A549 (cell line): ENCODE measurements around the gene MPRIP. TPM values are rescaled to one million over a fixed set of nuclear protein-coding genes. Genes with fewer than 3 reads are reported as not detected.

Source experiments
- ATAC-seq, 2 experiments: fragments of 200-7000 bp in 1 of 2; fragments of >200 bp in 1 of 2; cut with Nextera tagmentation in 1 of 2; cut with Tn5 transposase in 1 of 2; 3 replicates each; pipeline versions ENCODE4 v1.8.0 to v1.9.1; 2018 to 2020; ENCODE audit warnings: mild to moderate bottlenecking in 1 of 2, moderate library complexity in 1 of 2
- CTCF ChIA-PET: fragments of 300-600 bp; sonication (Branson Sonifier 250); formaldehyde crosslinking; extraction: SDS; loops from one replicate; lab custom pipeline; 2021; ENCODE audit warnings: antibody characterized with exemption, inconsistent platforms; lab: Yijun Ruan, JAX
- POLR2A ChIA-PET: fragments of 350-600 bp; formaldehyde crosslinking; extraction: SDS; loops from one replicate; lab custom pipeline; 2021; ENCODE audit warnings: antibody characterized with exemption, inconsistent platforms; lab: Yijun Ruan, JAX
- DNase-seq, 2 experiments: peaks; one replicate each; pipeline versions ENCODE4 v3.0.0 to v3.0.0-alpha.2; 2011 to 2016; ENCODE audit warnings: low read depth in 1 of 2, low spot score in 1 of 2
- FAIRE-seq: peaks from 2 replicates; lab custom pipeline; 2011; peaks lifted over from hg19 to GRCh38; lab: Jason Lieb, UNC
- H3K27ac ChIP-seq, 2 experiments: fragments of >200 bp; sonication (Bioruptor Twin); formaldehyde crosslinking; 3 replicates each; pipeline ENCODE4 v1.5.1; 2016 to 2017
- H3K4me1 ChIP-seq: fragments of >200 bp; sonication (Bioruptor Twin); formaldehyde crosslinking; 3 replicates; pipeline ENCODE4 v1.6.1; 2016
- H3K4me2 ChIP-seq: fragments of >200 bp; sonication (Bioruptor Twin); formaldehyde crosslinking; 3 replicates; pipeline ENCODE4 v1.6.1; 2016
- H3K4me3 ChIP-seq: fragments of >200 bp; sonication (Bioruptor Twin); formaldehyde crosslinking; 3 replicates; pipeline ENCODE4 v1.5.1; 2016
- H3K9me3 ChIP-seq: fragments of >200 bp; sonication (Bioruptor Twin); formaldehyde crosslinking; 3 replicates; pipeline ENCODE4 v1.6.1; 2016
- CTCF ChIP-seq: fragments of >200 bp; sonication (Bioruptor Twin); formaldehyde crosslinking; IDR thresholded peaks from 3 replicates; pipeline ENCODE4 v1.5.1; 2016
- ELK1 ChIP-seq: fragments of 150-350 bp; IDR thresholded peaks from 2 replicates; pipeline ENCODE4 v1.6.1; 2014; ENCODE audit warnings: low read depth, mild to moderate bottlenecking, low read length
- FOSB ChIP-seq: fragments of 250-450 bp; sonication (Bioruptor Pico); IDR thresholded peaks from 2 replicates; pipeline ENCODE4 v1.5.0; 2020; ENCODE audit warnings: mild to moderate bottlenecking, moderate library complexity
- GATA3 ChIP-seq: IDR thresholded peaks from 2 replicates; pipeline ENCODE4 v1.6.1; 2012; ENCODE audit warnings: borderline replicate concordance
- HES2 ChIP-seq: fragments of >200 bp; sonication (Bioruptor Twin); formaldehyde crosslinking; IDR thresholded peaks from 2 replicates; pipeline ENCODE4 v1.6.1; 2016
- HEYL ChIP-seq: fragments of 250-450 bp; sonication (Bioruptor Pico); IDR thresholded peaks from 2 replicates; pipeline ENCODE4 v1.8.0; 2021; ENCODE audit warnings: mild to moderate bottlenecking, moderate library complexity
- HOXA7 ChIP-seq: fragments of 250-450 bp; sonication (Bioruptor Pico); IDR thresholded peaks from 2 replicates; pipeline ENCODE4 v1.5.0; 2020; ENCODE audit warnings: mild to moderate bottlenecking, moderate library complexity
- HOXB13 ChIP-seq: fragments of 250-450 bp; sonication (Bioruptor Pico); IDR thresholded peaks from 2 replicates; pipeline ENCODE4 v1.5.0; 2020; ENCODE audit warnings: low read depth, mild to moderate bottlenecking, moderate library complexity
- HOXB5 ChIP-seq: fragments of 250-450 bp; sonication (Bioruptor Pico); IDR thresholded peaks from 2 replicates; pipeline ENCODE4 v1.5.0; 2020; ENCODE audit warnings: mild to moderate bottlenecking, moderate library complexity
- JUN ChIP-seq, 2 experiments: fragments of >200 bp; sonication (Bioruptor Twin); formaldehyde crosslinking; IDR thresholded peaks; 2 replicates in 1 of 2; 3 replicates in 1 of 2; pipeline ENCODE4 v1.6.1; 2016 to 2017
- KDM1A ChIP-seq: fragments of 200-600 bp; sonication (generic); IDR thresholded peaks from 2 replicates; pipeline ENCODE4 v1.6.1; 2016; ENCODE audit warnings: low read depth, mild to moderate bottlenecking
- MYC ChIP-seq: IDR thresholded peaks from 2 replicates; pipeline ENCODE4 v1.6.1; 2012; ENCODE audit warnings: mild to moderate bottlenecking, inconsistent platforms, low read length, improper control_type of control experiment, borderline replicate concordance
- NR3C1 ChIP-seq: fragments of >200 bp; sonication (Bioruptor Twin); formaldehyde crosslinking; IDR thresholded peaks from 3 replicates; pipeline ENCODE4 v1.6.1; 2017
- PHF8 ChIP-seq: fragments of 200-600 bp; sonication (generic); IDR thresholded peaks from 2 replicates; pipeline ENCODE4 v1.6.1; 2016; ENCODE audit warnings: low read depth, mild to moderate bottlenecking, antibody characterized with exemption, moderate library complexity, borderline replicate concordance
- POLR2A ChIP-seq: IDR thresholded peaks from 2 replicates; pipeline ENCODE4 v1.6.1; 2012; ENCODE audit warnings: mild to moderate bottlenecking, low read length
- RARB ChIP-seq: fragments of 250-450 bp; sonication (Bioruptor Pico); IDR thresholded peaks from 2 replicates; pipeline ENCODE4 v1.8.0; 2021; ENCODE audit warnings: mild to moderate bottlenecking, moderate library complexity
- RCOR1 ChIP-seq: fragments of 150-350 bp; IDR thresholded peaks from 2 replicates; pipeline ENCODE4 v1.6.1; 2014; ENCODE audit warnings: antibody characterized with exemption, low read length, low read depth
- RNF2 ChIP-seq: fragments of 200-600 bp; sonication (generic); IDR thresholded peaks from 2 replicates; pipeline ENCODE4 v1.6.1; 2016; ENCODE audit warnings: low read depth, mild to moderate bottlenecking, antibody characterized with exemption, moderate library complexity, borderline replicate concordance
- TFCP2L1 ChIP-seq: fragments of 250-450 bp; sonication (Bioruptor Pico); IDR thresholded peaks from 2 replicates; pipeline ENCODE4 v1.5.0; 2021; ENCODE audit warnings: mild to moderate bottlenecking
- TP53 ChIP-seq: fragments of 250-450 bp; sonication (Bioruptor Pico); IDR thresholded peaks from 2 replicates; pipeline ENCODE4 v1.5.0; 2021; ENCODE audit warnings: mild to moderate bottlenecking, moderate library complexity
- WGBS: methylation state at CpG from one replicate; pipeline ENCODE4 v1.1.6; 2017; ENCODE audit errors: missing lambda C conversion rate; 5-methylcytosine and 5-hydroxymethylcytosine counted together
- polyA plus RNA-seq, 4 experiments: library from polyadenylated mRNA; depleted of rRNA in 3 of 4; stranded (reverse); fragments of >200 nt; fragmentation: RNase III in 1 of 4; extraction: RNeasy Plus Mini Kit Qiagen cat#74134 plus additional on column Dnase treatment in 1 of 4; gene quantifications; 2 replicates in 3 of 4; 3 replicates in 1 of 4; pipeline ENCODE4 v1.2.3, GENCODE V29; 2011 to 2017
- TF ChIP-seq, protein P1 (sequence below): IDR thresholded peaks from 2 replicates; pipeline ENCODE4 v1.6.1; 2012

The MPRIP gene
- polyA plus RNA-seq, 2 of the 4 experiments (the other 2 are of a cell fraction), result 147 to 228 TPM

- CTCF ChIA-PET, result interaction anchor here (0.6 to 2.3 kb wide), 6 partner anchors 9 to 617 kb away, joined by 3 to 7 read pairs (median 4); no protein-coding TSS in a partner anchor
- H3K9me3 ChIP-seq, result no peaks in the 10 kb centered on the region
- TF ChIP-seq TP53 (CRISPR knock-in tag) (0 out of 2 replicates have a peak, but pooled peaks have one; percentile 18), HOXB13 (CRISPR knock-in tag) (0 out of 2 replicates have a peak, but pooled peaks have one; percentile 16), HES2 (no peak), HOXB5 (CRISPR knock-in tag) (no peak), JUN (IDR thresholded peaks at IDR 0.05) (no peak), KDM1A (no peak), POLR2A (peak; percentile 6; the same call in 1 of the 2 replicates), RARB (peak; percentile 57; the same call in 1 of the 2 replicates)
- POLR2A ChIA-PET, result interaction anchor here (2.7 kb wide), 1 partner anchor 19 kb away, joined by 6 read pairs; no protein-coding TSS in a partner anchor
- peak overlapping the region; percentile 94 to 98 for H3K27ac ChIP-seq
- WGBS, result 85% methylated on average over 4 of the region's 4 CpGs
- peaks cover 82% of the 10 kb centered on the region for H3K4me1 ChIP-seq
- FAIRE-seq (peak; percentile 28), ATAC-seq (no peak), DNase-seq (no peak)
- H3K4me2 ChIP-seq, result peak overlapping the region; percentile 71
- H3K4me3 ChIP-seq, result no peak overlapping the region
Measured at GRCh38 chr17:17022011-17022410, 20.2 kb upstream of the MPRIP start.

GRCh38 chr17:17022456-17022855 is 19.8 kb upstream of the MPRIP start:
- POLR2A ChIA-PET, result interaction anchor here (2.7 kb wide), 1 partner anchor 19 kb away, joined by 6 read pairs; no protein-coding TSS in a partner anchor
- no peak overlapping the region for H3K4me3 ChIP-seq
- H3K4me1 ChIP-seq, result peaks cover 86% of the 10 kb centered on the region
- CTCF ChIA-PET, result interaction anchor here (0.6 to 2.3 kb wide), 5 partner anchors 8 to 617 kb away, joined by 3 to 7 read pairs (median 4); no protein-coding TSS in a partner anchor
- H3K9me3 ChIP-seq, result no peaks in the 10 kb centered on the region
- TF ChIP-seq GATA3 (no peak), ELK1 (no peak), POLR2A (no peak), MYC (no peak), CTCF (no peak), RCOR1 (no peak), PHF8 (no peak), NR3C1 (no peak), HEYL (CRISPR knock-in tag) (no peak), RNF2 (no peak), TFCP2L1 (CRISPR knock-in tag) (no peak), HOXA7 (no peak), FOSB (CRISPR knock-in tag) (no peak)
- TF ChIP-seq, protein P1, sequence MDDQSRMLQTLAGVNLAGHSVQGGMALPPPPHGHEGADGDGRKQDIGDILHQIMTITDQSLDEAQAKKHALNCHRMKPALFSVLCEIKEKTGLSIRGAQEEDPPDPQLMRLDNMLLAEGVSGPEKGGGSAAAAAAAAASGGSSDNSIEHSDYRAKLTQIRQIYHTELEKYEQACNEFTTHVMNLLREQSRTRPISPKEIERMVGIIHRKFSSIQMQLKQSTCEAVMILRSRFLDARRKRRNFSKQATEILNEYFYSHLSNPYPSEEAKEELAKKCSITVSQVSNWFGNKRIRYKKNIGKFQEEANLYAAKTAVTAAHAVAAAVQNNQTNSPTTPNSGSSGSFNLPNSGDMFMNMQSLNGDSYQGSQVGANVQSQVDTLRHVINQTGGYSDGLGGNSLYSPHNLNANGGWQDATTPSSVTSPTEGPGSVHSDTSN, result no peak
- TF ChIP-seq, all 56 proteins: peak for 0
- H3K4me2 ChIP-seq, result peak overlapping the region; percentile 71
- ATAC-seq (no peak), FAIRE-seq (no peak), DNase-seq (no peak)
- peak overlapping the region; percentile 94 to 98 for H3K27ac ChIP-seq
- 83% methylated on average over 5 of the region's 5 CpGs for WGBS
